ENCODE results near the gene FOXC1. TPM values are rescaled to one million over a fixed set of nuclear protein-coding genes. Genes with fewer than 3 reads are reported as not detected.

Gene FOXC1
- total RNA-seq, 2 donors from 2014 or later, result 7.1 to 10.1 TPM

GRCh38 chr6:1639430-1639829, 29.7 kb downstream of the FOXC1 start:
- DNase-seq, result no peak
- Histone ChIP-seq H3K27me3 (ENCODE audit: control insufficient read depth, insufficient read depth, low read length, poor library complexity, severe bottlenecking) (no peaks in the 10 kb centered on the region), H3K36me3 (ENCODE audit: control insufficient read depth, insufficient read depth, low read length) (no peaks in the 10 kb centered on the region), H3K4me1 (ENCODE audit: control insufficient read depth, insufficient read depth, low read length) (peaks cover 3% of the 10 kb centered on the region), H3K9ac (ENCODE audit: extremely low read depth, low read length, poor library complexity, severe bottlenecking) (no peak overlapping the region), H3K9me3 (ENCODE audit: control insufficient read depth, low read length) (no peaks in the 10 kb centered on the region), H3K27ac (ENCODE audit: low read depth, low read length) (no peak overlapping the region), H3K4me3 (ENCODE audit: low read length) (no peak overlapping the region)
- no peak overlapping the region for H3K27ac Mint-ChIP-seq
- H3K4me1 Mint-ChIP-seq, result peaks cover 19% of the 10 kb centered on the region
- no peak for TF ChIP-seq CTCF (conservative IDR thresholded peaks at IDR 0.05)
- H3K36me3 Mint-ChIP-seq (ENCODE audit: low read depth), result no peaks in the 10 kb centered on the region
- H3K4me3 Mint-ChIP-seq, result no peak overlapping the region
- H3K27me3 Mint-ChIP-seq (ENCODE audit: insufficient read depth), result peaks cover 3% of the 10 kb centered on the region
- H3K9me3 Mint-ChIP-seq, result no peaks in the 10 kb centered on the region
- WGBS, 2 experiments (ENCODE audit: insufficient coverage in 1 of 2, insufficient read length in 1 of 2), result 85 to 88% methylated on average over 7 to 9 of the region's 9 CpGs

- H3K9me3 Mint-ChIP-seq, result no peaks in the 10 kb centered on the region
- no peak for TF ChIP-seq CTCF (conservative IDR thresholded peaks at IDR 0.05)
These were observed 30.8 kb downstream of the FOXC1 start for GRCh38 chr6:1640476-1640875.

GRCh38 chr6:1641343-1641885, 31.7 kb downstream of the FOXC1 start:
- Histone ChIP-seq H3K4me1 (ENCODE audit: control insufficient read depth, insufficient read depth, low read length) (peaks cover 3% of the 10 kb centered on the region), H3K9me3 (ENCODE audit: control insufficient read depth, low read length) (no peaks in the 10 kb centered on the region), H3K27ac (ENCODE audit: low read depth, low read length) (no peak overlapping the region), H3K9ac (ENCODE audit: extremely low read depth, low read length, poor library complexity, severe bottlenecking) (no peak overlapping the region), H3K4me3 (ENCODE audit: low read length) (no peak overlapping the region), H3K27me3 (ENCODE audit: control insufficient read depth, insufficient read depth, low read length, poor library complexity, severe bottlenecking) (no peaks in the 10 kb centered on the region), H3K36me3 (ENCODE audit: control insufficient read depth, insufficient read depth, low read length) (no peaks in the 10 kb centered on the region)
- no peak overlapping the region for H3K4me3 Mint-ChIP-seq
- H3K36me3 Mint-ChIP-seq (ENCODE audit: low read depth), result no peaks in the 10 kb centered on the region
- peak; percentile 79 for DNase-seq
- no peak overlapping the region for H3K27ac Mint-ChIP-seq
- H3K27me3 Mint-ChIP-seq (ENCODE audit: insufficient read depth), result peaks cover 3% of the 10 kb centered on the region
- TF ChIP-seq CTCF (conservative IDR thresholded peaks at IDR 0.05), result no peak
- 80 to 88% methylated on average over 2 to 12 of the region's 12 CpGs for WGBS, 2 experiments (ENCODE audit: insufficient coverage in 1 of 2, insufficient read length in 1 of 2)
- peaks cover 19% of the 10 kb centered on the region for H3K4me1 Mint-ChIP-seq
- H3K9me3 Mint-ChIP-seq, result no peaks in the 10 kb centered on the region

More at GRCh38 chr6:1640476-1640875, 30.8 kb downstream of the FOXC1 start:
- Histone ChIP-seq H3K9me3 (ENCODE audit: control insufficient read depth, low read length) (no peaks in the 10 kb centered on the region), H3K9ac (ENCODE audit: extremely low read depth, low read length, poor library complexity, severe bottlenecking) (no peak overlapping the region), H3K27me3 (ENCODE audit: control insufficient read depth, insufficient read depth, low read length, poor library complexity, severe bottlenecking) (no peaks in the 10 kb centered on the region), H3K36me3 (ENCODE audit: control insufficient read depth, insufficient read depth, low read length) (no peaks in the 10 kb centered on the region), H3K4me1 (ENCODE audit: control insufficient read depth, insufficient read depth, low read length) (peaks cover 3% of the 10 kb centered on the region), H3K4me3 (ENCODE audit: low read length) (no peak overlapping the region), H3K27ac (ENCODE audit: low read depth, low read length) (no peak overlapping the region)
- WGBS, 2 experiments (ENCODE audit: insufficient coverage in 1 of 2, insufficient read length in 1 of 2), result 90 to 91% methylated on average over 6 to 8 of the region's 8 CpGs
- Mint-ChIP-seq H3K4me3 (no peak overlapping the region), H3K27ac (no peak overlapping the region), H3K36me3 (ENCODE audit: low read depth) (no peaks in the 10 kb centered on the region), H3K4me1 (peaks cover 19% of the 10 kb centered on the region), H3K27me3 (ENCODE audit: insufficient read depth) (peaks cover 3% of the 10 kb centered on the region)
- no peak for DNase-seq

Measured in endodermal cell (in vitro differentiated cells).